OCI-LY1 (cell line): Measurements from ENCODE around the gene SLC25A26.

Experiments used
- H2AFZ ChIP-seq: fragments of 200-600 bp; sonication (generic), shearing (Covaris generic); 2 replicates; pipeline ENCODE4 v1.6.0; 2014; ENCODE audit warnings: antibody characterized with exemption, mild to moderate bottlenecking, low read length
- H3F3A ChIP-seq: fragments of 200-600 bp; sonication (generic), shearing (Covaris generic); 2 replicates; pipeline ENCODE4 v1.6.0; 2014; ENCODE audit warnings: mild to moderate bottlenecking, antibody characterized with exemption, low read length, moderate library complexity; ENCODE audit not compliant: insufficient read depth
- H3K27ac ChIP-seq: fragments of 200-600 bp; sonication (generic); 2 replicates; pipeline ENCODE4 v1.5.1; 2014; ENCODE audit warnings: low read length, mixed run types, mild to moderate bottlenecking, low read depth; ENCODE audit not compliant: poor library complexity, severe bottlenecking
- H3K27me3 ChIP-seq: fragments of 200-600 bp; sonication (generic); 2 replicates; pipeline ENCODE4 v1.6.0; 2014; ENCODE audit warnings: antibody characterized with exemption, mild to moderate bottlenecking, low read length, moderate library complexity; ENCODE audit not compliant: insufficient read depth
- H3K36me3 ChIP-seq: fragments of 200-600 bp; sonication (generic); 2 replicates; pipeline ENCODE4 v1.6.1; 2014; ENCODE audit warnings: mild to moderate bottlenecking, antibody characterized with exemption, low read length, moderate library complexity, mixed read lengths; ENCODE audit not compliant: insufficient read depth
- H3K4me1 ChIP-seq: fragments of 200-600 bp; sonication (generic); 2 replicates; pipeline ENCODE4 v1.5.1; 2014; ENCODE audit warnings: mild to moderate bottlenecking, low read length, moderate library complexity; ENCODE audit not compliant: insufficient read depth, severe bottlenecking
- H3K4me2 ChIP-seq: fragments of 200-600 bp; sonication (generic), shearing (Covaris generic); 2 replicates; pipeline ENCODE4 v1.6.1; 2014; ENCODE audit warnings: low read length
- H3K4me3 ChIP-seq: fragments of 200-600 bp; sonication (generic); 2 replicates; pipeline ENCODE4 v1.5.1; 2014; ENCODE audit warnings: low read length, low read depth, mild to moderate bottlenecking, mixed read lengths; ENCODE audit not compliant: poor library complexity, severe bottlenecking
- H3K79me2 ChIP-seq: fragments of 200-600 bp; shearing (Covaris generic); 2 replicates; pipeline ENCODE4 v1.6.1; 2016; ENCODE audit warnings: mixed run types, low read length, mixed read lengths; ENCODE audit not compliant: insufficient read depth
- H3K9ac ChIP-seq: fragments of 200-600 bp; sonication (generic), shearing (Covaris generic); 2 replicates; pipeline ENCODE4 v1.6.1; 2014; ENCODE audit warnings: mild to moderate bottlenecking, low read length, mixed read lengths
- H3K9me2 ChIP-seq: fragments of 200-600 bp; sonication (generic), shearing (Covaris generic); 2 replicates; pipeline ENCODE4 v1.6.1; 2014; ENCODE audit warnings: low read depth, mild to moderate bottlenecking, low read length, mixed read lengths
- H3K9me3 ChIP-seq: fragments of 200-600 bp; shearing (Covaris generic); 2 replicates; pipeline ENCODE4 v1.6.1; 2014; ENCODE audit warnings: low read length, mixed read lengths
- H4K20me1 ChIP-seq: fragments of 200-600 bp; sonication (generic), shearing (Covaris generic); 2 replicates; pipeline ENCODE4 v1.6.0; 2016; ENCODE audit warnings: mild to moderate bottlenecking, low read length; ENCODE audit not compliant: insufficient read depth
- CTCF ChIP-seq: fragments of 200-600 bp; sonication (generic), shearing (Covaris generic); IDR thresholded peaks from 2 replicates; pipeline ENCODE4 v1.5.1; 2017; ENCODE audit warnings: mild to moderate bottlenecking, antibody characterized with exemption, low read length, moderate library complexity, mixed read lengths
- EZH2 ChIP-seq: fragments of 200-600 bp; sonication (generic), shearing (Covaris generic); IDR thresholded peaks from 2 replicates; pipeline ENCODE4 v1.8.0; 2017; ENCODE audit warnings: borderline replicate concordance, mixed run types, mild to moderate bottlenecking, antibody characterized with exemption, low read length, moderate library complexity, mixed read lengths

Gene SLC25A26

GRCh38 chr3:66241466-66241865 is 20.7 kb downstream of the SLC25A26 start:
- no peak overlapping the region for H3K27ac ChIP-seq
- peaks cover 68% of the 10 kb centered on the region for H3K36me3 ChIP-seq
- H3K9me2 ChIP-seq = no peaks in the 10 kb centered on the region
- no peaks in the 10 kb centered on the region for H3K4me1 ChIP-seq
- no peaks in the 10 kb centered on the region for H3K27me3 ChIP-seq
- H3K79me2 ChIP-seq = no peaks in the 10 kb centered on the region
- no peak overlapping the region for H2AFZ ChIP-seq
- peaks cover 5% of the 10 kb centered on the region; the same call in 1 of the 2 replicates for H3K9me3 ChIP-seq
- no peak overlapping the region for H3K4me3 ChIP-seq
- H3K4me2 ChIP-seq = no peak overlapping the region
- TF ChIP-seq CTCF (no peak), EZH2 (no peak)
- no peaks in the 10 kb centered on the region for H4K20me1 ChIP-seq
- H3K9ac ChIP-seq = no peak overlapping the region
- H3F3A ChIP-seq = no peaks in the 10 kb centered on the region

- no peaks in the 10 kb centered on the region for H3K79me2 ChIP-seq
- no peak for TF ChIP-seq CTCF
- no peak for TF ChIP-seq EZH2
Measured at GRCh38 chr3:66242788-66243464, 22.1 kb downstream of the SLC25A26 start.

GRCh38 chr3:66248641-66249040 is 27.8 kb downstream of the SLC25A26 start:
- no peak for TF ChIP-seq EZH2
- TF ChIP-seq CTCF = no peak
- Histone ChIP-seq H3K4me3 (no peak overlapping the region), H4K20me1 (no peaks in the 10 kb centered on the region), H3K9ac (no peak overlapping the region), H3K27me3 (no peaks in the 10 kb centered on the region), H3F3A (no peaks in the 10 kb centered on the region), H3K36me3 (peaks cover 24% of the 10 kb centered on the region), H3K4me2 (no peak overlapping the region), H3K79me2 (no peaks in the 10 kb centered on the region), H3K27ac (no peak overlapping the region), H3K9me2 (no peaks in the 10 kb centered on the region), H2AFZ (no peak overlapping the region), H3K4me1 (no peaks in the 10 kb centered on the region), H3K9me3 (no peaks in the 10 kb centered on the region)

More at GRCh38 chr3:66242788-66243464, 22.1 kb downstream of the SLC25A26 start:
- Histone ChIP-seq H3K4me1 (no peaks in the 10 kb centered on the region), H4K20me1 (no peaks in the 10 kb centered on the region), H3K27ac (no peak overlapping the region), H3K4me2 (no peak overlapping the region), H3K9me2 (no peaks in the 10 kb centered on the region), H3K4me3 (no peak overlapping the region), H3K9me3 (peaks cover 5% of the 10 kb centered on the region; the same call in 1 of the 2 replicates), H3F3A (no peaks in the 10 kb centered on the region), H3K27me3 (no peaks in the 10 kb centered on the region), H2AFZ (no peak overlapping the region), H3K9ac (no peak overlapping the region), H3K36me3 (peaks cover 60% of the 10 kb centered on the region)
